ENCODE data around the gene RNF208.

RNF208 gene

DNA sequence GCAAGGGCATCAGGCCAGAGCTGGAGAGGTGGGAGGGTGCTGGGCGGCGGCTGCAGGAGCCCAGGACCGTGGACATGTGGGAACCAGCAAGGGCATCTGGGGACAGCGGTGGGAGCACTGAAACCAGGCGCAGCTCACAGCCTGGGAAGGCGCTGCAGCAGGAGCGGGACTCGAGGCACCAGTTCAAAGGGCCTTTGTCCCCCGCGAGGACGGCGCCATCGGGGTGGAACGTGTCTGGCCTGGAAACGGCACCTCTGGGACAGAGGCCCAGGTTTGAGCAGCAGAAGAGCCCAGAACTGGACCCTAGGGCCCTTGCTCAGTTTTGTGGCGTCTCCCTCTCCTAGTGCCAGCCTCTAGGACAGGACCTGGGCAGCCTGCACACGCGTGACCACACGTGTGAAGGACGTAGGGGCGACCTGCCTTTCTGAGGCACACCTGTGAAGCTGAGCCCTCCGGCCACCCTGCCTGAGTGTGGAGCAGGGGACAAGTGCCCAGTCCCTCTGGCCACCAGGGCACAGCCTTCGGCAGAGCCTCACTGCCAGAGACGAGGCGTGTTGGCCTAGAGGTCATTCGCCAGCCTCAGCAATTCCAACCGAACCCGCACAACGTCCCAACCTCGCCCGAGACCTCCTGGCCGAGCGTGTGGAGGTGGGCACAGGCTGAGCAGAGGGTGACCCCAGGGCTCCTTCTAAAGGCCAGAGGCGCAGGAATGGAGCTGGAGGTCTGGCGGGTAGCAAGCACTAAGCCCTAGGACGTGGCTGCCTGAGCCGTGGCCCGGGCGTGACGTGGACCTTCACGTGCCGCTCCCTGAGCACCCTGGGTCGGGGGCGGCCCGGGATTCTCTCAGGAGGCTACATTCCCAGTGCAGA, 48.0 kb downstream of the RNF208 start:
- no peak for DNase-seq (ENCODE audit: low read depth)
- TF ChIP-seq, protein P1, sequence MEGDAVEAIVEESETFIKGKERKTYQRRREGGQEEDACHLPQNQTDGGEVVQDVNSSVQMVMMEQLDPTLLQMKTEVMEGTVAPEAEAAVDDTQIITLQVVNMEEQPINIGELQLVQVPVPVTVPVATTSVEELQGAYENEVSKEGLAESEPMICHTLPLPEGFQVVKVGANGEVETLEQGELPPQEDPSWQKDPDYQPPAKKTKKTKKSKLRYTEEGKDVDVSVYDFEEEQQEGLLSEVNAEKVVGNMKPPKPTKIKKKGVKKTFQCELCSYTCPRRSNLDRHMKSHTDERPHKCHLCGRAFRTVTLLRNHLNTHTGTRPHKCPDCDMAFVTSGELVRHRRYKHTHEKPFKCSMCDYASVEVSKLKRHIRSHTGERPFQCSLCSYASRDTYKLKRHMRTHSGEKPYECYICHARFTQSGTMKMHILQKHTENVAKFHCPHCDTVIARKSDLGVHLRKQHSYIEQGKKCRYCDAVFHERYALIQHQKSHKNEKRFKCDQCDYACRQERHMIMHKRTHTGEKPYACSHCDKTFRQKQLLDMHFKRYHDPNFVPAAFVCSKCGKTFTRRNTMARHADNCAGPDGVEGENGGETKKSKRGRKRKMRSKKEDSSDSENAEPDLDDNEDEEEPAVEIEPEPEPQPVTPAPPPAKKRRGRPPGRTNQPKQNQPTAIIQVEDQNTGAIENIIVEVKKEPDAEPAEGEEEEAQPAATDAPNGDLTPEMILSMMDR (conservative IDR thresholded peaks at IDR 0.05; ENCODE audit: low read depth, low read length) = no peak
- H3K4me3 ChIP-seq (ENCODE audit: low read length) = no peak overlapping the region

DNA sequence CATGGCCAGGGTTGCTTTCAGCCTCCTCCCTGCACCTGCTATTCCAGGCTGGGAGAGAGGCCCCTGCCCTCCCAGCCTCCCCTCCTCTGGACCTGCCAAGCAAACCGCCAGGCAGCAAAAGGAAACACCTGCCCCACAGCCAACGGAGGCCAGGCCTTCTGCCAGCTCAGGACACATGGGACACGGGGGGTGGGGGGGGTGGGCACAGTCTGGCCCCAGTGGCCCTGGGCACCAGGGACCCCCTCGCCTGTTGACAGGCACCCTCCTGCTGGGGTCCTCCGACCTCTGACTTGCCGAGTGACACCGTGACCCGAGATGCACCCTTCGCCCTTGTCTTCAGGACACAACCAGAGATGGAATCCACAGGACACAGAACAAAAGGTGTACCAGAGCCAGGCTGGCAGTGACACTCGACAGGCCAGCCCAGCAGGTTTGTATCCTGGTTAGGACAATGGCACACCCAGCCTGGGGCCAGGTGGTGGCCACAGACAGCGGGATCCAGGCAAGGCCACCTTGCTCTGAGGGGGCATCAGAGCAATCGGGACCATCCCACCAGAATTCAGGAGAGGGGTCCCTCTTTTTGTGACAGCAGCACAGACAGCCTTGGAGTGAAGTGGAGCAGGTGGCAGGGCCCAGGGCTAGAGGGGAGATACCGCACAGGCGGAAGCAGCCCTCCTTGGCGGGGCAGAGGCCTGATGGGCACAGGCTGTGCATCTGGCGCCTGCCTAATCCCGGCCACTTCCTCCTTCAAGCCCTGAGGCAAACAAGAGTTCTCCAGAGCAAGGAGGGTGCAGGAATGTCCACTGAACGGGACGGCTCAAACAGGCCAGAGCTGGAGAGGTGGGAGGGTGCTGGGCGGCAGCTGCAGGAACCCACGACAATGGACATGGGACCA, 48.9 kb downstream of the RNF208 start:
- DNase-seq (ENCODE audit: low read depth) = no peak
- TF ChIP-seq, protein P1 (conservative IDR thresholded peaks at IDR 0.05; ENCODE audit: low read depth, low read length) = no peak
- H3K4me3 ChIP-seq (ENCODE audit: low read length) = no peak overlapping the region

DNA sequence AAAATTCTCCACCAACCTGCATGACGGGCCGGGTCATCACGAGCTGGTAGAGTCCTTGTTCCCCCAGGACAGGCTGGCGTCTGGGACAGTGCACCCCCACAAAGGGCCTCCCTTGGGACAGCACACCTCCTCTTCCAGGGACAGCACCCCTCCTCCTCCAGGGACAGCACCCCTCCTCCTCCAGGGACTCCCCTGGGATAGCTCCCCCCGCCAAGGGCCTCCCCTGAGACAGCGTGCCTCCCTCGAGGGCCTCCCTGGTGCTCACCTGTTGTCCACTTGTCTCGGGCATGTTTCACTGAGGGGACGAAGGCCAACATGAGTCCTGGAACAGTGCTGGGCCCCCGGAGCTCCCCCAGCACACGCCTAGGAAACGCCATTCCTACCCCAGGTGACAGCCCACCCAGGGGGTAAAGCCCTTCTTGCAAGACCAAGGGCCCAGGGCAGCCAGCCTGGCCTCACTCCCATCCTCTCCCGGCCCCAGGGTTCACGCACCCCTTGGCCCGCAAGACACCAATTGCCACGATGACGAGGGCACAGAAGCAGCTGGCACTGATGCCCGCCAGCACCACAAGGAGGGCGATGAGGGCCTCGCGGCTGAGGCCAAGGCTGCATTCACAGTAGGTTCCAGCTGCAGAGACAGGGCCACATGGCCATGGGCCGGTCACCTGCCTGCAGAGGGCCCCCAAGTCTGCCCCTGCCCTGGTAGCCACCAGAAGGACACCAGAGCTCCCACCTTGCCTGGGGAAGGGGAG, 50.7 kb downstream of the RNF208 start:
- TF ChIP-seq, protein P1 (conservative IDR thresholded peaks at IDR 0.05; ENCODE audit: low read depth, low read length) = no peak
- H3K4me3 ChIP-seq (ENCODE audit: low read length) = no peak overlapping the region
- no peak for DNase-seq (ENCODE audit: low read depth)

DNA sequence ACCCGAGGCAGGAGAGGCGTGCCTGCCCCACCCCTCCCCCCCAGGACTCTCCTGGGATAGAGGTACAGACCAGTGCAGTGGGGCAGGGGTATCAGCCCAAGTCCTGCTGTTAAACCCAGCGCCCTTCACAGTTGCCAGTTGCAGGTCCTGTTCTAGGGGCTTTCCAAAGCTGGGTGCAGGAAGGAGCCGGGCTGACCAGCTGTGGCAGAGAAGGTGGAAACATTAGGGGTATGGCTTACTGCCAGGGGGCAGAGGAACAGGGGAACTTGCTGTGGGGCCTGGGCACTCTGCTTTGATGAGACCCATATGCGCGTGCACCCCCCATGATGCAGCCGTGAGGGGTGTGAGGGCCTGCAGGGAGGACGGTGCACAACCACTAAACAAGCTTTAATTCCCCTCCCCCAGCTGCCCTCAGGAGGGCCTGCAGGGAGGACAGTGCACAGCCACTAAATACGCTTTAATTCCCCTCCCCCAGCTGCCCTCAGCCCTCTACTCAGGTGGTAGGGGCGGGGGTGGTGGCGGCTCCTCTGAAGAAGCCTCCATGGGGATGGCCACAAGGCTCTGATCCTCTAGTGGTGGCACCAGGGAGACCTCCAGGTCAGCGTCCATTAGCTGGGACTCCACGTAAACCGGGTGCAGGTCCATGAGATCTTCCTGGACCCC, 51.4 kb downstream of the RNF208 start:
- TF ChIP-seq, protein P1 (conservative IDR thresholded peaks at IDR 0.05; ENCODE audit: low read depth, low read length) = no peak
- no peak overlapping the region for H3K4me3 ChIP-seq (ENCODE audit: low read length)
- no peak for DNase-seq (ENCODE audit: low read depth)
